ENCODE results near the gene SLC16A12.

Gene SLC16A12

DNA sequence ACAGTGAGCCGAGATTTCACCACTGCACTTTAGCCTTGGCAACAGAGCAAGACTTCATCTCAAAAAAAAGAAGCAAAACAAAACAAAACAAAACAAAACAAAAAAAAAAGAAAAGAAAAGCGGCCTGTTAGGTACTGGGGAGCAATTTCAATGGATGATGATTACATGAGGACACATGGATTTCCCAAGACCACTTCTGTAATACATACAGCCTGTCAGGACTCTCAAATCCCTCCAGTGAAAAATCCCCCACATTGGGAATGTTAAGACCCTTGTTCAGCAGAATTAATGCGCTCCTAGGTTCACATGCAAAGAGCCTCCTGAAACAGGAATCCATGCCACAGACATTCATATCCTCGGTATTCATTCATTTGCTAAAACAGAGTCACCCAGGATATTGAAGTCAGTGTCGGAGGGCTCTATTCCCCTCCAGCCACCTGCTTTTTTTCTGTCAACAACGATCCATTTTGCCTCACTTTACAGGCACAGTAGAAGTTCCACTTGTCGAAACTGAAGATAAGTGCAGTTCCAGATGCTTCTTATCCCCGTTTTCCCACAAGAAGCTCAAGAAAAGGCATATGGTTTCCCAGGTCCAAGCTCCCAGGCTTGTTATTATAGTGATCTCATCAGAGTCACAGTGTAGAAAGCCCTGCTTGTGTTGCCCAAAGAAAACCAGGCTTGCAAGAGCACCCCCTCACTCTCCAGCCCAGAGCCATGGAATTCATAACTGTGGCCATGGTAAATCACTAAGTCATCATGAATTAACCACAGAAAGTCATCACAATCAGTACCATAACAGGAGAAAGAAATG, 20.2 kb downstream of the SLC16A12 start:
- peak; percentile 96 for DNase-seq (ENCODE audit: low spot score)
- peak; percentile 84 for FAIRE-seq

DNA sequence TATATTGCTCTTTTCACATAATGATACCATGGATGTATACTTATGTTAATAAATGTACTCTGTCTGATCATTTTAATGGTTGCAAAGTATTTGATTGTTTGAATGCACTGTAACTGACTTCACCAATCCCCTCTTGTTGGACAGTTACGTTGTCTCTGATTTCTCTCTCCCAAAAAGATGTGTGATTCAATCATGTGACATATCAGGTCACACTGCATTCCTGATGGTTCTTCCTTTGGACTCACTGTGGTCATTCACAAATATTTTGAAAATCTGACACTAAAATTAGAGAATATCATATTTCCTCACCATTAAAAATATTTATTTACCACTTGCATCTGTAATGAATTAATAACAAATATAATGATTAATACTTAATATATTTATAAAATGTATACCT, 22.2 kb downstream of the SLC16A12 start:
- DNase-seq (ENCODE audit: low spot score) (no peak), FAIRE-seq (no peak)

DNA sequence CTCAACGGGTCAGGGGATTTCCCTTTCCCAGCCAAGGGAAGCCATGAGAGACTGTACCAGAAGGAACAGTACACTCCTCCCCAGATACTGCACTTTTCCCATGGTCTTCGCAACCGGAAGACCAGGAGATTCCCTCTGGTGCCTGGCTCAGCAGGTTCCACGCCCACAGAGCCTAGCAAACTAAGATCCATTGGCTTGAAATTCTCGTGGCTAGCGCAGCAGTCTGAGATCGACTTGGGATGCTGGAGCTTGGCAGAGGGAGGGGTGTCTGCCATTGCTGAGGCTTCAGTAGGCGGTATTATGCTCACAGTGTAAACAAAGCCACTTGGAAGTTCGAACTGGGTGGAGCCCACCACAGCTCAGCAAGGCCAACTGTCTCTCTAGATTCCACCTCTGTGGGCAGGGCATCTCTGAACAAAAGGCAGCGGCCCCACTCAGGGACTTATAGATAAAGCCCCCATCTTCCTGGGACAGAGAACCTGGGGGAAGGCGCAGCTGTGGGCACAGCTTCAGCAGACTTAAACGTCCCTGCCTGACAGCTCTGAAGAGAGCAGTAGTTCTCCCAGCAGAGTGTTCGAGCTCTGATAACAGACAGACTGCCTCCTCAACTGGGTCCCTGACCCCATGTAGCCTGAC, 29.6 kb downstream of the SLC16A12 start:
- DNase-seq (ENCODE audit: low spot score) = no peak
- FAIRE-seq = no peak

DNA sequence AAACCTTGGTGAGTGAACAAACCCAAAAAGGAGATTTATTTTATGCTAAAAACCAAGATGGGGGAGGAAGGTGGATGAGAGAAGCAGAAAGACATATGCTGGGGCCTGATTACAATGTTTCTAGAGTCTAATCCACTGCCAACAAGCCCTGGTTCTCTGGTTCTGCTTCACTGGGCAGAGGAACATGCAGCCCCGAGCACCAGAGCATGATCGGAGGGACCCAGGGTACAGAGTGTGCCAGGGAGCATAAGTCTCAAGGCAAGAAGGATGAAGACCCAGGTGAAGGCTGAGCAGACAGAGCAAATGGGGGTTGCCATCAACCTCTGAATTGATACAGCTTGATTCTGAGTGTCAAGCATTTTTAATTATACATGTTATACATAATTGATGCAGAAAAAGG, 30.7 kb downstream of the SLC16A12 start:
- FAIRE-seq = no peak
- DNase-seq (ENCODE audit: low spot score) = no peak

DNA sequence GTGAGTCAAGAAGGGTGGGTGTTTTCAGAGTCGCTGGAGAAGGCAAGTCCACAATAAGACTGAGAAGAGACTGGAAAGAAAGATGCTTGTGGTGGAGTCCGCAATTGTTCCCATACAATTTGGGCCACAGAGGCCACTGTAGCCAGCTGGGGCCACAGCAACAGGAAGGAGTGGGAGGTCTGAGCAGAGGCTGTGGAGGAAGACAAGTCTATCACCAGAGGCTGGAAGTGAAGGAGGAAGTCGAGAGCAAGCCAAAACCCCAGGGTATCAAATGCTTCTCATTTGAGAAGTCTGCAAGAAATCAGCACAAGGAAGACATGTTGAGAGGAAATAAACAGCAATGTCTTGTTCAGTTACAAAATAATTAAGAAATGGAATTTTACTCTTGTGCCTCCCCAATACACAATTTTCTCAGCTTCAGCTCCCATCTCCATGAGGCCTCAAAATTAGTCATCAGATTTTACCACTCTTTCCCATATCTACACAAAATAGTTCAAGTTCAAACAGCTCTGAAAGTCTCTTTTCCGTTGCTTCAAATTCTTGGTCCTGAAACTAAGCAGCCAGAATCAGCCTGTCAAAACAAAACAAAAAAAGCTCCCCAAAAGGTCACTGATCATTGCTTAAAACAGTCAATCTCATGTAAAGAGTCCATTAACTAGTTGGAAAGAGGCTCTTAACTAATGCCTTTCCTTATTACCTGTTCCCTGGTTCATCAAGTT, 31.6 kb downstream of the SLC16A12 start:
- no peak for FAIRE-seq
- no peak for DNase-seq (ENCODE audit: low spot score)

DNA sequence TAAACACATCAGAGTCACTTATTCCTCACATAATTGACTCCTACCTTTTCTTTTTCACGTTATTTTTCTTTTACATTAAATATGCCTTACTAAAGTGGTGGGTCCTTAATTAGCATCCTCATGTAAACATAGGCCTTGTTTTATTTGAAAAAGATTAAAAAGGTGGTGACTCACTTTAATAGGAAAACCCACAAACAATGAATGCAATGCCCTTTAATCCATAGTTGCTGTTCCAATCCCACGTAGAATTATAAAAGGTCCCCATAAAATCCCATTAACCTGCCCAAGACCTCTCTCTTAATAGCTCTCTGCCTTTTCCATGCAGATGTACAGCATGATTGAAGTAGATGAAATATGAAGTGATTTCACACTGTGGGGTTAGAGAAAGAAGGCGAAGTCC, 32.2 kb downstream of the SLC16A12 start:
- no peak for DNase-seq (ENCODE audit: low spot score)
- no peak for FAIRE-seq

DNA sequence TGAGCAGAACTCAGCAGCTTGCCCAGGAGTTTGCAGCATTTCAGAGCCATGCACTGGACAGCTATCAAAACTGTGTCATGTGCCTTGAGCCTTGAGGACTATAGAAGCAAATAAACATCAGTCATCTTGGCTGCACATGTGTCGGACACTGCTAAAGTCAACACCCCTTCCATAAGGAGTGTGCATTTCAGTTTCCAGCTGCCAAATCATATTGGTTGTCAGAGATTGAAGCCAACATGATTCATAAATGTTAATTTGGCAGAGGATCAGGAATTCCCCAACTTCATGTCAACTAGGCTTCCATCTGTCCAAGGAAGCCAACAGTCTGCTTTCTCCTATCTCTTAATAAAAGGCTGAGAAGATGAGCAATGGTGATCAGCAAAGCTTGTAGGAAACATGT, 32.8 kb downstream of the SLC16A12 start:
- DNase-seq (ENCODE audit: low spot score) (no peak), FAIRE-seq (no peak)

DNA sequence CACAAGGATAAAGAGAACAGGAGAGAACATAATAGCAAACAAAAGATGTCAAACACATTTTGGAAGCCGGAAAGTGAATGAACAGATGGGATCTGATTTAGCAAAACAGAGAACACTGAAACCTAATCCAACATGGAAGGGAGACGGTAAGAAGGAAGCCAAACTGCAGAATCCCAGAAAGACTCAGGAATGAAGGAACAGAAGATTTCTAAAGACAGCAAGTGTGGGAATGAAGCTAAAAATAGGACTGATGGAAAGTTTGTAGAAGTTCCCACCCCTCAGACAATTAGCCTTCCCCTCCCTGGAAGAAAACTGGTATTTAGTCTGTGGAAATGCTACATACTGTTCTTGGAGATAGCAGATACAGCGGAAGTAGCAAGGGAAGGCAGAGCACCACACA, 40.8 kb downstream of the SLC16A12 start:
- FAIRE-seq (no peak), DNase-seq (ENCODE audit: low spot score) (no peak)

DNA sequence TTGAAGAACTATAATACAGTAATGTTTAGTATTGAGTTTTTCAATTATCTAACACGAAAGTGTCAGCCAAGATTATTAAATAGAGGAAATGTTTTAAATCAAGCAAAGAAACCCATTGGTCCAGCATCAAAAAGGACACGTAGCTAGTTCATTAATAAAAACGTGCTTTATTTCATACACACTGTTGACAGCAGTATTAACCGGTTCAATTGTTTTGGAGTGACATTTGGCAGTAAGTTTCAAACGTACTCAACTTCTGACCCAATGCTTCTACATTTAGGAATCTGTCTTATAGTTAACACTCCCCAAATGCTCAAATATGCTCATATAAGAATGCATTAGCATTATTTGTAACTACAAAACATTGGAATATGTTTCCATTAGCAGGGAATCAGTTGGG, 41.3 kb downstream of the SLC16A12 start:
- no peak for FAIRE-seq
- DNase-seq (ENCODE audit: low spot score) = no peak

DNA sequence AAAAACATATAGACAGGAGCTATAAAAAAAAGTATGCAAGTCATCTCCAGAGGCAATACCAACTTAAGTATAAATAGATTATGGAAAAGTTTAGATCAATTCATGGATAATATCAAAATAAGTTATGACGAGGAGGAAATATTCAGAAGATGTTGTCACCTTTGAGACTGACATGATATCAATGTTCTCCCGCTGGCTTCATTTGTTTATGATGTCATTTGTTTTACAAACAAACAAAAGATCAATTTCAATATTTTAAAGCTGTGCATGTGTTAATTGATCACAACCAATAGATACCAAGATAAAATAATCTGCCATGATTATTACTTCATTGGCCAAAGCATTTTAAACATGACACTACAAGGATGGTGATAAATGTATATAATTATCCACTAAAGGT, 43.5 kb downstream of the SLC16A12 start:
- DNase-seq (ENCODE audit: low spot score) = no peak
- no peak for FAIRE-seq

DNA sequence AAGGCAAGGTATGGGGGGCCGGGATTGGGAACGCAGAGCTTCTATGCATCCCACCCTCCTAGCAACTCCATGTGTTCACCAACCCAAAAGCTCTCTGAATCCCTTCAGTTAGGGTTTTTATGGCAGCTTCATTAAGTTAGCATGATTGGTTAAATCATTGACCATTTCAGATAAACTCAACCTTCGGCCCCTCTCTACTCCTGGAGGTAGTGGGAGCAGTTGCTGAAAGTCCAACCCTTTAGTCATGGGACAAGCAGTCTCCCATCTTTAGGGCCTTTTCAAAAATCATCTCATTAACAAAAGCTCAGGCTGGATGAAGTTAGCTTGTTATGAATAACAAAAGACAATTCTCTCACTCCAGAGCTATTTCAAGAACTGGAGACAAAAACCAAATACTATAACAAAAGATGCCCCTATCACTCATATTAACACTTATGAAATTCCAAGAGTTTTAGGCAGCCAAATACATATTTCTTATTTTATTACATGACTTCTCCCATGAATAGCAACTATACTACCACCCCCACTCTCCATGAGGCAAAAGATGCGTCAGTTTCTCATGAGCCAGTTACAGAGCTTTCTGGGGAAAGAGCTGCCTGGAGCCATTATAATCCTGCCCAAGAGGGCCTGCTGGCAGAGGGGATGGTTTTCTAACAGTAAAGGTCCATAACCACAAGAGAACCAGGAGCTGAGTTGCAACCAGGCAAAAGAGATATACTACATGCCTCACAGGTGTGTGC, 44.6 kb downstream of the SLC16A12 start:
- FAIRE-seq = no peak
- DNase-seq (ENCODE audit: low spot score) = no peak

DNA sequence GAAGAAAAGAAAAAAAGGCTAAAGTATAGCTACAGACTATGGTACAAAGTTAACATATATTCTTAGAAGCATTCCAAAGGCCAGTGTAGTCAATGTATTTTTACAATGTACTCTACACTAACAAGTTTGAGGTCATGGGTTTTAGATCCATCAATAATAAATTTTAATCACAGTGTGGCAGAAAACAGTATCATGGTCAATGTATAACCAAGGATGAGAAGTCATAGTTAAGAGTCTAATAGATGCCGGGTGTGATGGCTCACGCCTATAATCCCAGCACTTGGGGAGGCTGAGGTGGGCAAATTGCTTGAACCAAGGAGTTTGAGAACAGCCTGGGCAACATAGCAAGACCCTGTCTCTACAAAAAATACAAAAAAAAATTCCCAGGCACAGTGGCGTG, 53.1 kb downstream of the SLC16A12 start:
- FAIRE-seq = no peak
- no peak for DNase-seq (ENCODE audit: low spot score)

DNA sequence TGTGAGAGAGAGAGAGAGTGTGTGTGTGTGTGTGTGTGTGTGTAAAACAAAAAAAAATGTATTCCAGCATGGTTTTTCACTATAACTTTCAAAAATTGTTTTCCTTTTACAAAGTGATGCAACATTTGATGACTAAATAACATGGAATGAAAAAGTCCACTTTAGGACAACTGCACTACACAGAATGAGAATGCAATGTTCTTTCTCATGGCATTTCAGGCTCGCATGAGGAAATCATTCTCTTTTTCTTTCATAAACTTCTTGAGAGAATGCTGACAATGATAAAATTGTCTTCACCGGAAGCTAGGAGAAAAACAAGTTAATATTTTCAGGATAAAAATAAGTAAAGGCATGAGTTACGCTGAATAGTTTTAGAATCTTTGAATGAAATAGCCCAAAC, 53.7 kb downstream of the SLC16A12 start:
- FAIRE-seq (peak; percentile 71), DNase-seq (ENCODE audit: low spot score) (peak; percentile 43)

DNA sequence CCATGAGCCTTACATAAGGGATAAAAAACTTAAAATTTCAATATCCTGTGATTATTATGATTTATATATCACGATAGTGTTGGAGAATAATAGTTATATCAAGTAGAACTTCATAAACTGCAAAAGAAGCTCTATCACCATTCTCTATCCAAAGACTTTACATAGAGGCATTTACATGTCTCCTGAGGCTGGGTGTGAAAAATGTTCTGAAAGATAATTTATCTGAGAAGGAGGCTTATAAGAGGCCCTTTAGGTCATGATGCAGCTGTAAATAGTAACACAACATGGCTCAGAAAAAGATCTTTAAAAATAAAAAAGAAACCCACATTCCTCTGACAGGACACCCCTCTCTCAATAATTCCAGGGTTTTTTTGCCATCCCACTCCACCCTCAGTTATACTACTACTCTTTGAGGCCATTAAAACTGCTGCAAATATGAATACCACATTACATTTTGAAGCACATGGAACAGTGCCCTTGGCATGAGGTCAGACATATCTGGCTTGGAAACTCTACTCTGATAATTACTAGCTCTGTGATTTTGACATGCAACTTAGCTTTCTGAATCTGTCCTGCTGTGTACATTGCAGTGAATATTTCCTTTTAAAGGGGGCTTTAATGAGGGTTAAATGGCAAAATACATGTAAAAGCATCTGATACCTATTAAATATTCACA, 55.5 kb downstream of the SLC16A12 start:
- DNase-seq (ENCODE audit: low spot score) (no peak), FAIRE-seq (no peak)

DNA sequence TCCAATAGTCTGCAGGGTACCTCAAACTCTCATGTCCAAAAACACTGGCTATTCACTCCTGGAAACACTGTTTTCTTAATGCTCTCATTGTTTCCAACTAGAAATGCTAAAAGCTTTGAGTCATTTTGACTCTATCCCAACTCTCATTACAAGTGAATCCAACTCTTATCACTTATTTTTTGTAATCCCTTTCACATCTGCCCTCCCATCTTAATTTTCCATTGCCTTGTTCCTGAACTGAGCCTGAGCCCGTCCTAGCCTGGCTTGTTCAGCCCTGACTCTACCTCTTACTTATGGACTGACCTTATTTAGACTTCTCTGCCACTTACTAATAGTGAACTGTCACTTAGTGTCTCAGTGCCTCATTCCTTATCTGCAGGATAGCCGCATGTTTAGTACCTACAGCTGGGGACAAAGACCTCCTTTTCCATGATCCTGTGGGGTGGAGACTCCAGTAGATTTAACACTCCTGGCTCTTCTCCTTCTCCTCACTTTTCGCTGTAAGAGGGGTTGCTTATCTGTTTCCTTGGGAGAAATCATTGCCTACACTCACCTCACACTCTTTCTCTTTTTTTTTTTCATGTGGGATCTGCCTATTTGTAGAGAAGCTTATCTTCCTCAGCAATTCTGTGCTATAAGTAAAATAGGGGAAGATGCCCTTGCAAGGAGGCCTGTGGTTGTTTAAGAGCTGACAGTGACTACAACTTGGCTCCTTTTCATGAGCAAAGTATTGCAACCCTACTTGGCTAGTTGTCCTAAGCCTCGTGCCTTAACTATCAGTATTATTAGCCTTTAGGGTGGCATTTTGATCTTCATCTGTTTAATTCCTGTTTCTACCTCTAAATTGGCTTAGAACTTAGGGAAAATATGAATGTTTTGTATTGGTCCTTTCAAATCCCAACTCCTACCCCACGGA, 56.4 kb downstream of the SLC16A12 start:
- no peak for FAIRE-seq
- DNase-seq (ENCODE audit: low spot score) = no peak

DNA sequence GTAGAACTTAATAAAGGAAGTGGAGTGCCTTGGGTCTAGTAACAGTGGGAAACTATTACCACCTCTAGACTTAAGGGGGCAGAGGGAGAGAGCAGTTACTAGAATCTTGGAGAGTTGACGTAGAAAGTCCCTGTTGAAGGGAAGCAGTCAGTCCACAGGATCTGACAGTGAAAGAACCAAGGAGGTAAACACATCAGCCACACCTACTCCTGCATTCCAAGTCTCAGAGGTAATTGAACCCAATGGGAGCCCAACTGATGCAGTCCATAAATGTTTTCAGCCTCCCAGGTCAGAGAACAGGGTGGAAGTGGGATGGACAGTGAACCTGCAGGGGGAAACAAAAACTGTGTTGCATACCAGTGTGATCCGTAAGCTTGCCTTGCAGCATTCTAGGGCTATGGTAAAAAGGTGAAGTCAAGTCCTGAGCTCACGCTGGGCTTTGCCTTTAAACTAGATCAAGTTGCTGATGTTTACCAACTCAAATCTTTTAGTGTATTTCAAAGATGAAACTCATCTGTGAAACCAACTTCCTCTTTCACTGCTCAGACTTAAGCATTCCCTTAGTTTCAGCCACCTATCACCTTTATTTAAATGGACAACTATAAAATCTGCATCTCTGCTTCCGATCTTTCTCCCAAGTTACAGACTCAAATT, 57.2 kb downstream of the SLC16A12 start:
- DNase-seq (ENCODE audit: low spot score) (no peak), FAIRE-seq (no peak)

DNA sequence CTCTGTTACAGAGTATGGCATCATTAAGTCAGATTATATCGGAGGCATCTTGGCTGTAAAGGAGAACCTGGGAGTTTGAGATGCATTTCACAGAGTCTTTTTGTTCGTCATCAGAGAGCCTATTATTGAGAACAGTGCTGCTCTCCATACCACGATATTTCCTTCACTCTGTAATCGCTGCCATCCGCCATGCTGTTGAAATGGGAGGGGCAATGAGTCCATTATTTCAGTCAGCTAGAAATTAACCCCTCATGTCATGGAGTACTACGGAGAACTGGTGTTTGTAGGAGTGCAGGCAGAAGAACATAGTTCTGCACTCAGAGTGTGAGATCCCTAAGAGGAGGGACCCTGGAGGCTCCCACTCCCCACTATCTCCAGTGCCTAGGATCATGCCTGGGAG, 59.2 kb downstream of the SLC16A12 start:
- FAIRE-seq = no peak
- DNase-seq (ENCODE audit: low spot score) = no peak

DNA sequence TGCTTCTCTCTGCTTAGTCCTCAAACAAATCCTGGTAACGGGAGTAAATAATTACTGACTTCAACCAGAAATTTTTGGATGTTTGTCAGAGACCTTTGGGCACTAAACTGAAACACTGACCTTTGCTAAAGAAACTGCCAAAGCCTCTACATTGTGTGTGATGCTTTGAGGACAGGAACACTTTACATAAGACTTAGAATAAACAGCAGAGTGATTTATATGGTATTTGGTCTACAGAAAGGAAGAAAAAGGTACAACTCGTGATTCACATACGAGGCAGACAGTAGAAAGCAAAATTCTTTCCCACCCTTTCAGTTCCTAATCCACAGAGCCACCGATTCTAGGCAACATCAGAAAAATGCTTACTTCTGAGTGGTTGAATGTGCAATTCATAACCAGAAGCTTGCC, 59.8 kb downstream of the SLC16A12 start:
- FAIRE-seq = no peak
- DNase-seq (ENCODE audit: low spot score) = no peak

DNA sequence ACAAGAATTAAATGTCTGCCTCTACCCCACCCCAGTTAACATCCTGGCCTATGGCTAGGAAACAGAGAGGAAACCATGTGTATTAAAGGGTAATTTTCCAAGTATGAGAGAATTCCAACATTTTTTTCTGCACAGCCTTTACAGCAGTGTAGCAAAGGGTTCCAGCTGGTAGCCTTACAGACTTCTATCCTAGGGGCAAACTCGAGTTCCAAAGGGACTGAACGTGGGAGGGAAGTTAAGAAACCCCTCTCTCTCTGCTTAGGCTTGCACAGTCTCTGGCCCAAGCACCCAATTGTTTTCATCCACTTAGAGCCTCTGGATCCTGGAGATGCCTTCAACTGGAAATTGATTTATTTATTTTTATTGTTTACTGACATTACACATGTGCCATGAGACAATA, 60.3 kb downstream of the SLC16A12 start:
- DNase-seq (ENCODE audit: low spot score) (no peak), FAIRE-seq (no peak)

DNA sequence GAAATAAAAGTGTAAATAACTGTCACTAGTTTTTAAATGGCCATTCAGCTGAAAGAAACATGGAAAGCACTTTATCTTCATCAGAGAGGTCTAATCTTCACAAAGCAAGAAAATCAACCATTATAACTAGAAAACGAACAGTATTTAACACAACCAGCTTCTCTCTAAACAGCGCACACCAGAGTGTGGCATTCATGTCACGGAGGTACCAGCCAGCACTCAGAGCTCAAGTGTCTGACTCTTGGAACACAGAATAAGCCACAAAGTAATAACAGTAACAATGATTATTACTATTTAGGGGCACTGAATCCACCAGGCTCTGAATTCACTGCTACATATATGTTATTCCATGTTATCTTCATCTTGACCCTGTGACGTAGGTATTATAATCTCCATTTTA, 60.9 kb downstream of the SLC16A12 start:
- no peak for FAIRE-seq
- DNase-seq (ENCODE audit: low spot score) = no peak
